AG09309 (cell line): Measurements from ENCODE around the gene LAMA5.

Experiments used
- DNase-seq: peaks from one replicate; pipeline ENCODE4 v3.0.0-alpha.2; 2010; ENCODE audit warnings: low read depth
- H3K4me3 ChIP-seq: 2 replicates; pipeline ENCODE4 v1.5.1; 2011; ENCODE audit warnings: mild to moderate bottlenecking, low read depth, low read length, moderate library complexity; ENCODE audit not compliant: control insufficient read depth
- CTCF ChIP-seq: IDR thresholded peaks from 2 replicates; pipeline ENCODE4 v1.5.1; 2011; ENCODE audit warnings: mild to moderate bottlenecking, low read depth, low read length, inconsistent platforms; ENCODE audit not compliant: insufficient read depth, control insufficient read depth; ENCODE audit errors: missing control alignments

The LAMA5 gene

GRCh38 chr20:62281161-62281933, 85.8 kb downstream of the LAMA5 start:
- no peak for DNase-seq
- no peak for TF ChIP-seq CTCF
- no peak overlapping the region for H3K4me3 ChIP-seq

- no peak for DNase-seq
- no peak for TF ChIP-seq CTCF
- H3K4me3 ChIP-seq = no peak overlapping the region
Measured at GRCh38 chr20:62280303-62280702, 86.8 kb downstream of the LAMA5 start.

GRCh38 chr20:62277253-62277652, 89.9 kb downstream of the LAMA5 start:
- TF ChIP-seq CTCF = no peak
- no peak overlapping the region for H3K4me3 ChIP-seq
- no peak for DNase-seq

GRCh38 chr20:62276439-62276838, 90.7 kb downstream of the LAMA5 start:
- no peak for TF ChIP-seq CTCF
- no peak overlapping the region for H3K4me3 ChIP-seq
- DNase-seq = no peak

GRCh38 chr20:62275219-62275618, 91.9 kb downstream of the LAMA5 start:
- no peak for DNase-seq
- TF ChIP-seq CTCF = no peak
- H3K4me3 ChIP-seq = no peak overlapping the region

- no peak for DNase-seq
- TF ChIP-seq CTCF = no peak
- H3K4me3 ChIP-seq = no peak overlapping the region
Measured at GRCh38 chr20:62274332-62274950, 92.7 kb downstream of the LAMA5 start.

- no peak overlapping the region for H3K4me3 ChIP-seq
- no peak for DNase-seq
- no peak for TF ChIP-seq CTCF
Measured at GRCh38 chr20:62273416-62273815, 93.7 kb downstream of the LAMA5 start.
